Measurements from ENCODE around the gene TMEM131.

Gene TMEM131

GRCh38 chr2:97760480-97761049, 235.2 kb downstream of the TMEM131 start:
- Histone ChIP-seq H3K4me1 (ENCODE audit: insufficient read depth, low read length) (no peaks in the 10 kb centered on the region), H3K9ac (ENCODE audit: low read depth, low read length) (no peak overlapping the region), H3K36me3 (ENCODE audit: insufficient read depth, low read length) (peaks cover 87% of the 10 kb centered on the region), H3K4me2 (ENCODE audit: insufficient read depth, low read length) (no peak overlapping the region), H2AFZ (ENCODE audit: low read depth, low read length) (no peak overlapping the region), H3K79me2 (ENCODE audit: insufficient read depth, low read length) (no peaks in the 10 kb centered on the region), H3K27me3 (ENCODE audit: insufficient read depth, low read length, poor library complexity) (no peaks in the 10 kb centered on the region), H3K9me3 (ENCODE audit: insufficient read depth, low read length, severe bottlenecking) (no peaks in the 10 kb centered on the region), H4K20me1 (ENCODE audit: insufficient read depth, low read length) (no peaks in the 10 kb centered on the region), H3K27ac (ENCODE audit: low read length) (no peak overlapping the region), H3K4me3 (ENCODE audit: low read depth in 1 of 2, low read length in 2 of 2) (no peak overlapping the region)
- TF ChIP-seq EZH2 (IDR thresholded peaks at IDR 0.05; ENCODE audit: borderline replicate concordance, low read depth, low read length, severe bottlenecking) (no peak), CTCF (IDR thresholded peaks at IDR 0.05; ENCODE audit: borderline replicate concordance, extremely low read depth, low read length, poor library complexity, severe bottlenecking) (no peak)
- DNase-seq (no peak), ATAC-seq (ENCODE audit: insufficient read depth, low read depth) (no peak)

GRCh38 chr2:97759727-97760407, 235.9 kb downstream of the TMEM131 start:
- H3K27ac ChIP-seq (ENCODE audit: low read length): no peak overlapping the region
- H2AFZ ChIP-seq (ENCODE audit: low read depth, low read length): no peak overlapping the region
- H3K9ac ChIP-seq (ENCODE audit: low read depth, low read length): no peak overlapping the region
- no peaks in the 10 kb centered on the region for H4K20me1 ChIP-seq (ENCODE audit: insufficient read depth, low read length)
- no peak for ATAC-seq (ENCODE audit: insufficient read depth, low read depth)
- H3K79me2 ChIP-seq (ENCODE audit: insufficient read depth, low read length): no peaks in the 10 kb centered on the region
- H3K4me1 ChIP-seq (ENCODE audit: insufficient read depth, low read length): no peaks in the 10 kb centered on the region
- no peak for DNase-seq
- peaks cover 84% of the 10 kb centered on the region for H3K36me3 ChIP-seq (ENCODE audit: insufficient read depth, low read length)
- no peak overlapping the region for H3K4me2 ChIP-seq (ENCODE audit: insufficient read depth, low read length)
- H3K27me3 ChIP-seq (ENCODE audit: insufficient read depth, low read length, poor library complexity): no peaks in the 10 kb centered on the region
- TF ChIP-seq EZH2 (IDR thresholded peaks at IDR 0.05; ENCODE audit: borderline replicate concordance, low read depth, low read length, severe bottlenecking): no peak
- no peak for TF ChIP-seq CTCF (IDR thresholded peaks at IDR 0.05; ENCODE audit: borderline replicate concordance, extremely low read depth, low read length, poor library complexity, severe bottlenecking)
- no peak overlapping the region for H3K4me3 ChIP-seq (ENCODE audit: low read depth in 1 of 2, low read length in 2 of 2)
- no peaks in the 10 kb centered on the region for H3K9me3 ChIP-seq (ENCODE audit: insufficient read depth, low read length, severe bottlenecking)

GRCh38 chr2:97758131-97758705, 237.5 kb downstream of the TMEM131 start:
- ATAC-seq (ENCODE audit: insufficient read depth, low read depth) (no peak), DNase-seq (no peak)
- Histone ChIP-seq H3K4me2 (ENCODE audit: insufficient read depth, low read length) (no peak overlapping the region), H3K27ac (ENCODE audit: low read length) (no peak overlapping the region), H3K4me3 (ENCODE audit: low read depth in 1 of 2, low read length in 2 of 2) (no peak overlapping the region), H3K9ac (ENCODE audit: low read depth, low read length) (no peak overlapping the region), H3K36me3 (ENCODE audit: insufficient read depth, low read length) (peaks cover 75% of the 10 kb centered on the region), H3K4me1 (ENCODE audit: insufficient read depth, low read length) (no peaks in the 10 kb centered on the region), H2AFZ (ENCODE audit: low read depth, low read length) (no peak overlapping the region), H3K27me3 (ENCODE audit: insufficient read depth, low read length, poor library complexity) (no peaks in the 10 kb centered on the region), H4K20me1 (ENCODE audit: insufficient read depth, low read length) (no peaks in the 10 kb centered on the region), H3K9me3 (ENCODE audit: insufficient read depth, low read length, severe bottlenecking) (no peaks in the 10 kb centered on the region), H3K79me2 (ENCODE audit: insufficient read depth, low read length) (no peaks in the 10 kb centered on the region)
- no peak for TF ChIP-seq CTCF (IDR thresholded peaks at IDR 0.05; ENCODE audit: borderline replicate concordance, extremely low read depth, low read length, poor library complexity, severe bottlenecking)
- no peak for TF ChIP-seq EZH2 (IDR thresholded peaks at IDR 0.05; ENCODE audit: borderline replicate concordance, low read depth, low read length, severe bottlenecking)

Measured in DND-41 (cell line).